NCI-H774 (cell line): ENCODE results near the gene SNAP25.

ENCODE experiments used
- DNase-seq: peaks from one replicate; lab custom pipeline; 2025; lab: John Stamatoyannopoulos, UW

SNAP25 gene

GRCh38 chr20:10304471-10305046 is 85.9 kb downstream of the SNAP25 start:
- no peak for DNase-seq

- no peak for DNase-seq
Observed at GRCh38 chr20:10306440-10307358, 88.1 kb downstream of the SNAP25 start.

GRCh38 chr20:10307359-10307735 is 88.7 kb downstream of the SNAP25 start:
- no peak for DNase-seq

- DNase-seq, result no peak
Observed at GRCh38 chr20:10308652-10309051, 90.0 kb downstream of the SNAP25 start.

- no peak for DNase-seq
Observed at GRCh38 chr20:10309326-10309725, 90.7 kb downstream of the SNAP25 start.

- no peak for DNase-seq
Observed at GRCh38 chr20:10312111-10312510, 93.5 kb downstream of the SNAP25 start.

- no peak for DNase-seq
Observed at GRCh38 chr20:10313215-10313614, 94.6 kb downstream of the SNAP25 start.

GRCh38 chr20:10313701-10314100 is 95.1 kb downstream of the SNAP25 start:
- DNase-seq, result no peak

GRCh38 chr20:10314198-10314597 is 95.6 kb downstream of the SNAP25 start:
- DNase-seq, result no peak

GRCh38 chr20:10315138-10315537 is 96.5 kb downstream of the SNAP25 start:
- DNase-seq, result no peak

- DNase-seq, result no peak
Observed at GRCh38 chr20:10316582-10316981, 98.0 kb downstream of the SNAP25 start.

- DNase-seq, result no peak
Observed at GRCh38 chr20:10318291-10319024, 99.8 kb downstream of the SNAP25 start.

GRCh38 chr20:10319855-10320254 is 101.2 kb downstream of the SNAP25 start:
- DNase-seq, result no peak

GRCh38 chr20:10321138-10321717 is 102.6 kb downstream of the SNAP25 start:
- DNase-seq, result no peak

- no peak for DNase-seq
Observed at GRCh38 chr20:10322073-10323012, 103.7 kb downstream of the SNAP25 start.

GRCh38 chr20:10323729-10324128 is 105.1 kb downstream of the SNAP25 start:
- DNase-seq, result no peak

- no peak for DNase-seq
Observed at GRCh38 chr20:10324198-10324847, 105.7 kb downstream of the SNAP25 start.

- DNase-seq, result no peak
Observed at GRCh38 chr20:10328897-10329255, 110.2 kb downstream of the SNAP25 start.

GRCh38 chr20:10329387-10330005 is 110.9 kb downstream of the SNAP25 start:
- no peak for DNase-seq

GRCh38 chr20:10330071-10330470 is 111.4 kb downstream of the SNAP25 start:
- no peak for DNase-seq
